WTC11 (cell line): ENCODE data around the gene CBY1. TPM values are rescaled to one million over a fixed set of nuclear protein-coding genes. Genes with fewer than 3 reads are reported as not detected.

ENCODE experiments used
- ATAC-seq: fragments of 200-7000 bp; cut with Tn5 transposase; 2 replicates; pipeline ENCODE4 v1.10.0; 2021; ENCODE audit warnings: mild to moderate bottlenecking, moderate library complexity
- CTCF ChIA-PET: fragments of 300-600 bp; sonication (Branson Sonifier 250); formaldehyde crosslinking; loops from one replicate; lab custom pipeline; 2021; ENCODE audit warnings: antibody characterized with exemption; lab: Charles Lee
- POLR2A ChIA-PET: fragments of 350-600 bp; sonication (Branson Sonifier 250); formaldehyde crosslinking; loops from one replicate; lab custom pipeline; 2021; ENCODE audit warnings: antibody characterized with exemption; lab: Charles Lee
- DNase-seq: peaks from one replicate; pipeline ENCODE4 v3.0.0; 2021; ENCODE audit warnings: low spot score
- H3K27ac Mint-ChIP-seq: 2 replicates; pipeline ENCODE4 v1.8.0; 2021; ENCODE audit warnings: mixed read lengths
- H3K27me3 Mint-ChIP-seq: 2 replicates; pipeline ENCODE4 v1.8.0; 2021; ENCODE audit warnings: low read depth, mild to moderate bottlenecking, moderate library complexity, mixed read lengths
- H3K36me3 Mint-ChIP-seq: 2 replicates; pipeline ENCODE4 v1.8.0; 2021; ENCODE audit warnings: mixed read lengths
- H3K4me1 Mint-ChIP-seq: 2 replicates; pipeline ENCODE4 v1.8.0; 2022; ENCODE audit warnings: mixed read lengths
- H3K4me3 Mint-ChIP-seq: 2 replicates; pipeline ENCODE4 v1.8.0; 2021; ENCODE audit warnings: mild to moderate bottlenecking, moderate library complexity, mixed read lengths
- H3K9me3 Mint-ChIP-seq: 2 replicates; pipeline ENCODE4 v1.8.0; 2021; ENCODE audit warnings: mixed read lengths
- CREM ChIP-seq: sonication (generic); formaldehyde crosslinking; IDR thresholded peaks from 2 replicates; pipeline ENCODE4 v1.8.1; 2022; ENCODE audit warnings: mild to moderate bottlenecking, missing genetic modification reagents, moderate library complexity
- E2F4 ChIP-seq: sonication (generic); formaldehyde crosslinking; IDR thresholded peaks from 2 replicates; pipeline ENCODE4 v1.8.1; 2022; ENCODE audit warnings: low read depth, mild to moderate bottlenecking, moderate library complexity, missing genetic modification reagents, borderline replicate concordance
- EMX1 ChIP-seq: fragments of 250-450 bp; sonication (Bioruptor Pico); IDR thresholded peaks from 2 replicates; pipeline ENCODE4 v1.8.0; 2021; ENCODE audit warnings: mild to moderate bottlenecking
- ETV6 ChIP-seq: sonication (generic); formaldehyde crosslinking; IDR thresholded peaks from 2 replicates; pipeline ENCODE4 v1.8.1; 2022; ENCODE audit warnings: mild to moderate bottlenecking, missing genetic modification reagents
- FOXK1 ChIP-seq: sonication (generic); formaldehyde crosslinking; IDR thresholded peaks from 2 replicates; pipeline ENCODE4 v1.8.0; 2022; ENCODE audit warnings: mild to moderate bottlenecking, moderate library complexity, missing genetic modification reagents
- GRHL2 ChIP-seq: fragments of 250-450 bp; sonication (Bioruptor Pico); IDR thresholded peaks from 2 replicates; pipeline ENCODE4 v1.8.0; 2022; ENCODE audit warnings: mild to moderate bottlenecking, moderate library complexity; ENCODE audit not compliant: insufficient replicate concordance, severe bottlenecking
- IRF1 ChIP-seq: sonication (generic); formaldehyde crosslinking; IDR thresholded peaks from 2 replicates; pipeline ENCODE4 v1.8.0; 2023; ENCODE audit warnings: missing genetic modification reagents
- RELA ChIP-seq: sonication (generic); formaldehyde crosslinking; IDR thresholded peaks from 2 replicates; pipeline ENCODE4 v1.8.1; 2022; ENCODE audit warnings: missing genetic modification reagents, mild to moderate bottlenecking, borderline replicate concordance
- SOX15 ChIP-seq: fragments of 250-450 bp; sonication (Bioruptor Pico); IDR thresholded peaks from 2 replicates; pipeline ENCODE4 v1.9.0; 2021; ENCODE audit warnings: mild to moderate bottlenecking
- TEAD4 ChIP-seq: sonication (generic); formaldehyde crosslinking; IDR thresholded peaks from 2 replicates; pipeline ENCODE4 v1.8.0; 2022; ENCODE audit warnings: mild to moderate bottlenecking, missing genetic modification reagents
- ZBTB43 ChIP-seq: sonication (generic); formaldehyde crosslinking; IDR thresholded peaks from 2 replicates; pipeline ENCODE4 v1.8.1; 2023; ENCODE audit warnings: mild to moderate bottlenecking, missing genetic modification reagents
- ZNF317 ChIP-seq: sonication (generic); formaldehyde crosslinking; IDR thresholded peaks from 2 replicates; pipeline ENCODE4 v1.8.1; 2023; ENCODE audit warnings: low read depth, mild to moderate bottlenecking, moderate library complexity, missing genetic modification reagents, borderline replicate concordance
- ZNF423 ChIP-seq: fragments of 250-450 bp; sonication (Bioruptor Pico); IDR thresholded peaks from 2 replicates; pipeline ENCODE4 v2.1.2; 2022; ENCODE audit warnings: mild to moderate bottlenecking, moderate library complexity
- total RNA-seq: library from RNA; stranded (reverse); gene quantifications from 3 replicates; pipeline ENCODE4 v1.2.3, GENCODE V29; 2021
- TF ChIP-seq, protein P1 (sequence below): sonication (generic); formaldehyde crosslinking; IDR thresholded peaks from 2 replicates; pipeline ENCODE4 v1.8.0; 2023; ENCODE audit warnings: missing genetic modification reagents, mild to moderate bottlenecking, borderline replicate concordance
- TF ChIP-seq, protein P2 (sequence below): sonication (generic); formaldehyde crosslinking; IDR thresholded peaks from 2 replicates; pipeline ENCODE4 v1.8.0; 2022; ENCODE audit warnings: mild to moderate bottlenecking, missing genetic modification reagents
- TF ChIP-seq, protein P3 (sequence below): sonication (generic); formaldehyde crosslinking; conservative IDR thresholded peaks from 2 replicates; pipeline ENCODE4 v1.8.1; 2022; ENCODE audit warnings: mild to moderate bottlenecking, missing genetic modification reagents
- TF ChIP-seq, protein P4 (sequence below): fragments of 250-450 bp; sonication (Bioruptor Pico); conservative IDR thresholded peaks from 2 replicates; pipeline ENCODE4 v1.9.0; 2021; ENCODE audit warnings: mild to moderate bottlenecking
- TF ChIP-seq, protein P5 (sequence below): sonication (generic); formaldehyde crosslinking; IDR thresholded peaks from 2 replicates; pipeline ENCODE4 v1.8.1; 2023; ENCODE audit warnings: mild to moderate bottlenecking, missing genetic modification reagents, borderline replicate concordance

CBY1 gene
- total RNA-seq, 1 experiment from 2014 or later, result 26.5 TPM

DNA sequence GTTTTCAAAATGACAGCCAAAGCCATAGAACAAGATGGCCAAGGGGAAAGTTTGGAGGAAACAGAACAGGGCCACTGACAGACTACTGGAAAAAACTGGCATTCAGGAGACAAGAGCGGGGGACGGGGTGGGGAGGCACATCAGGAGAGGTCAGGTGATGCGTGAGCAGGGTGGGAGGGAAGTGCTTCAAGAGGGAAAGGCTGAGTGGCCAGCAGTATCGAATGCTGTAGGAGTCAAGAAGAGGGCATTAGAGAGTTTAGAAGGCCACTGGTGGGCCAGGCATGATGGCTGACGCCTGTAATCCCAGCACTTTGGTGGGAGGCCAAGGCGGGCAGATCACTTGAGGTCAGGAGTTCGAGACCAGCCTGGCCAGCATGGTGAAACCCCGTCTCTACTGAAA is 57.5 kb downstream of the CBY1 start (continued):
- TF ChIP-seq, protein P1, sequence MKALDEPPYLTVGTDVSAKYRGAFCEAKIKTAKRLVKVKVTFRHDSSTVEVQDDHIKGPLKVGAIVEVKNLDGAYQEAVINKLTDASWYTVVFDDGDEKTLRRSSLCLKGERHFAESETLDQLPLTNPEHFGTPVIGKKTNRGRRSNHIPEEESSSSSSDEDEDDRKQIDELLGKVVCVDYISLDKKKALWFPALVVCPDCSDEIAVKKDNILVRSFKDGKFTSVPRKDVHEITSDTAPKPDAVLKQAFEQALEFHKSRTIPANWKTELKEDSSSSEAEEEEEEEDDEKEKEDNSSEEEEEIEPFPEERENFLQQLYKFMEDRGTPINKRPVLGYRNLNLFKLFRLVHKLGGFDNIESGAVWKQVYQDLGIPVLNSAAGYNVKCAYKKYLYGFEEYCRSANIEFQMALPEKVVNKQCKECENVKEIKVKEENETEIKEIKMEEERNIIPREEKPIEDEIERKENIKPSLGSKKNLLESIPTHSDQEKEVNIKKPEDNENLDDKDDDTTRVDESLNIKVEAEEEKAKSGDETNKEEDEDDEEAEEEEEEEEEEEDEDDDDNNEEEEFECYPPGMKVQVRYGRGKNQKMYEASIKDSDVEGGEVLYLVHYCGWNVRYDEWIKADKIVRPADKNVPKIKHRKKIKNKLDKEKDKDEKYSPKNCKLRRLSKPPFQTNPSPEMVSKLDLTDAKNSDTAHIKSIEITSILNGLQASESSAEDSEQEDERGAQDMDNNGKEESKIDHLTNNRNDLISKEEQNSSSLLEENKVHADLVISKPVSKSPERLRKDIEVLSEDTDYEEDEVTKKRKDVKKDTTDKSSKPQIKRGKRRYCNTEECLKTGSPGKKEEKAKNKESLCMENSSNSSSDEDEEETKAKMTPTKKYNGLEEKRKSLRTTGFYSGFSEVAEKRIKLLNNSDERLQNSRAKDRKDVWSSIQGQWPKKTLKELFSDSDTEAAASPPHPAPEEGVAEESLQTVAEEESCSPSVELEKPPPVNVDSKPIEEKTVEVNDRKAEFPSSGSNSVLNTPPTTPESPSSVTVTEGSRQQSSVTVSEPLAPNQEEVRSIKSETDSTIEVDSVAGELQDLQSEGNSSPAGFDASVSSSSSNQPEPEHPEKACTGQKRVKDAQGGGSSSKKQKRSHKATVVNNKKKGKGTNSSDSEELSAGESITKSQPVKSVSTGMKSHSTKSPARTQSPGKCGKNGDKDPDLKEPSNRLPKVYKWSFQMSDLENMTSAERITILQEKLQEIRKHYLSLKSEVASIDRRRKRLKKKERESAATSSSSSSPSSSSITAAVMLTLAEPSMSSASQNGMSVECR (CRISPR knock-in tag), result no peak
- TF ChIP-seq, all 79 proteins: peak for 1

GRCh38 chr22:38715176-38715764 is 58.8 kb downstream of the CBY1 start:
- H3K27me3 Mint-ChIP-seq, result no peaks in the 10 kb centered on the region
- H3K4me1 Mint-ChIP-seq, result peaks cover 38% of the 10 kb centered on the region
- ChIA-PET POLR2A (no interaction called here), CTCF (interaction anchor here (1.2 to 2.4 kb wide), 3 partner anchors 10 to 54 kb away, joined by 3 to 17 read pairs (median 8); no protein-coding TSS in a partner anchor)
- H3K9me3 Mint-ChIP-seq, result no peaks in the 10 kb centered on the region
- H3K36me3 Mint-ChIP-seq, result peaks cover 43% of the 10 kb centered on the region
- peak overlapping the region; percentile 61; the same call in 1 of the 2 replicates for H3K27ac Mint-ChIP-seq
- DNase-seq (no peak), ATAC-seq (no peak)
- H3K4me3 Mint-ChIP-seq, result no peak overlapping the region
- TF ChIP-seq ZBTB43 (no peak), ZNF423 (CRISPR knock-in tag) (no peak), IRF1 (CRISPR knock-in tag) (no peak), E2F4 (CRISPR knock-in tag) (no peak), ETV6 (CRISPR knock-in tag) (no peak), ZNF317 (CRISPR knock-in tag) (no peak), TEAD4 (CRISPR knock-in tag) (no peak), CREM (no peak), GRHL2 (CRISPR knock-in tag) (no peak), FOXK1 (CRISPR knock-in tag) (no peak), SOX15 (no peak), EMX1 (CRISPR knock-in tag) (no peak), RELA (CRISPR knock-in tag) (no peak)
- TF ChIP-seq, protein P2, sequence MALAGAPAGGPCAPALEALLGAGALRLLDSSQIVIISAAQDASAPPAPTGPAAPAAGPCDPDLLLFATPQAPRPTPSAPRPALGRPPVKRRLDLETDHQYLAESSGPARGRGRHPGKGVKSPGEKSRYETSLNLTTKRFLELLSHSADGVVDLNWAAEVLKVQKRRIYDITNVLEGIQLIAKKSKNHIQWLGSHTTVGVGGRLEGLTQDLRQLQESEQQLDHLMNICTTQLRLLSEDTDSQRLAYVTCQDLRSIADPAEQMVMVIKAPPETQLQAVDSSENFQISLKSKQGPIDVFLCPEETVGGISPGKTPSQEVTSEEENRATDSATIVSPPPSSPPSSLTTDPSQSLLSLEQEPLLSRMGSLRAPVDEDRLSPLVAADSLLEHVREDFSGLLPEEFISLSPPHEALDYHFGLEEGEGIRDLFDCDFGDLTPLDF (CRISPR knock-in tag), result no peak
- TF ChIP-seq, protein P3, sequence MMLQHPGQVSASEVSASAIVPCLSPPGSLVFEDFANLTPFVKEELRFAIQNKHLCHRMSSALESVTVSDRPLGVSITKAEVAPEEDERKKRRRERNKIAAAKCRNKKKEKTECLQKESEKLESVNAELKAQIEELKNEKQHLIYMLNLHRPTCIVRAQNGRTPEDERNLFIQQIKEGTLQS, result no peak
- TF ChIP-seq, protein P4, sequence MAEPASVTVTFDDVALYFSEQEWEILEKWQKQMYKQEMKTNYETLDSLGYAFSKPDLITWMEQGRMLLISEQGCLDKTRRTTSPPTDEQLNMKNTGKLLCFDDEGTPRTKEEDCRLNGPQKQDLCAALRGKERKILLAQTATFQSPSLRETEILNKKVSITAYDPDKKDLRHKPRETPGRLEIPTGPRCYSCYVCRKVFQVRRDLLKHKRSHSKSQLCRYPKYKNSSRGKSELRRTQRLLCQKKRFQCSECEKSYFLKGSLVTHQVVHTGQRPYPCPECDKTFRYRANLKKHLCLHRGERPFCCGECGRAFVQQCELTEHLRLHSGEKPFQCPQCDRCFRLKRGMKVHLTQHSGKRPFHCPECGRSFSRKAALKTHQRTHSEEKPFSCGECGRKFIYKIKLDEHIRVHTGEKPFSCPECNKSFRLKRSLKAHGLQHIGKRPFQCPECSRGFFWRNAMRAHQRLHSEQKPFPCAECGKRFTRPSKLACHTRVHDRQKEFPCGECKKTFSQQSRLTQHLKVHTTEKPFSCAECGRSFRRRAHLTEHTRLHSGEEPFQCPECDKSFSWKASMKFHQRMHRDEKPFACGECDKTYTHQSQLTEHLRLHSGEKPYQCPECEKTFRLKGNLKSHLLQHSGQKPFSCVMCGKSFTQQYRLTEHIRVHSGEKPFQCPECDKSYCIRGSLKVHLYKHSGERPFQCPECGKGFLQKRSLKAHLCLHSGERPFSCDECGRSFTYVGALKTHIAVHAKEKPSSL (CRISPR knock-in tag), result no peak
- TF ChIP-seq, protein P5, sequence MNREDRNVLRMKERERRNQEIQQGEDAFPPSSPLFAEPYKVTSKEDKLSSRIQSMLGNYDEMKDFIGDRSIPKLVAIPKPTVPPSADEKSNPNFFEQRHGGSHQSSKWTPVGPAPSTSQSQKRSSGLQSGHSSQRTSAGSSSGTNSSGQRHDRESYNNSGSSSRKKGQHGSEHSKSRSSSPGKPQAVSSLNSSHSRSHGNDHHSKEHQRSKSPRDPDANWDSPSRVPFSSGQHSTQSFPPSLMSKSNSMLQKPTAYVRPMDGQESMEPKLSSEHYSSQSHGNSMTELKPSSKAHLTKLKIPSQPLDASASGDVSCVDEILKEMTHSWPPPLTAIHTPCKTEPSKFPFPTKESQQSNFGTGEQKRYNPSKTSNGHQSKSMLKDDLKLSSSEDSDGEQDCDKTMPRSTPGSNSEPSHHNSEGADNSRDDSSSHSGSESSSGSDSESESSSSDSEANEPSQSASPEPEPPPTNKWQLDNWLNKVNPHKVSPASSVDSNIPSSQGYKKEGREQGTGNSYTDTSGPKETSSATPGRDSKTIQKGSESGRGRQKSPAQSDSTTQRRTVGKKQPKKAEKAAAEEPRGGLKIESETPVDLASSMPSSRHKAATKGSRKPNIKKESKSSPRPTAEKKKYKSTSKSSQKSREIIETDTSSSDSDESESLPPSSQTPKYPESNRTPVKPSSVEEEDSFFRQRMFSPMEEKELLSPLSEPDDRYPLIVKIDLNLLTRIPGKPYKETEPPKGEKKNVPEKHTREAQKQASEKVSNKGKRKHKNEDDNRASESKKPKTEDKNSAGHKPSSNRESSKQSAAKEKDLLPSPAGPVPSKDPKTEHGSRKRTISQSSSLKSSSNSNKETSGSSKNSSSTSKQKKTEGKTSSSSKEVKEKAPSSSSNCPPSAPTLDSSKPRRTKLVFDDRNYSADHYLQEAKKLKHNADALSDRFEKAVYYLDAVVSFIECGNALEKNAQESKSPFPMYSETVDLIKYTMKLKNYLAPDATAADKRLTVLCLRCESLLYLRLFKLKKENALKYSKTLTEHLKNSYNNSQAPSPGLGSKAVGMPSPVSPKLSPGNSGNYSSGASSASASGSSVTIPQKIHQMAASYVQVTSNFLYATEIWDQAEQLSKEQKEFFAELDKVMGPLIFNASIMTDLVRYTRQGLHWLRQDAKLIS, result no peak
